ENCODE data around the gene CDCA4.
A peak's percentile ranks its signal among the peaks of the same experiment; 100 is the strongest.
"Not testable (repeated sequence)": the region's sequence is repeated elsewhere in the genome, so short reads cannot be mapped to it uniquely, and the experiment has no call there.

Gene CDCA4

DNA sequence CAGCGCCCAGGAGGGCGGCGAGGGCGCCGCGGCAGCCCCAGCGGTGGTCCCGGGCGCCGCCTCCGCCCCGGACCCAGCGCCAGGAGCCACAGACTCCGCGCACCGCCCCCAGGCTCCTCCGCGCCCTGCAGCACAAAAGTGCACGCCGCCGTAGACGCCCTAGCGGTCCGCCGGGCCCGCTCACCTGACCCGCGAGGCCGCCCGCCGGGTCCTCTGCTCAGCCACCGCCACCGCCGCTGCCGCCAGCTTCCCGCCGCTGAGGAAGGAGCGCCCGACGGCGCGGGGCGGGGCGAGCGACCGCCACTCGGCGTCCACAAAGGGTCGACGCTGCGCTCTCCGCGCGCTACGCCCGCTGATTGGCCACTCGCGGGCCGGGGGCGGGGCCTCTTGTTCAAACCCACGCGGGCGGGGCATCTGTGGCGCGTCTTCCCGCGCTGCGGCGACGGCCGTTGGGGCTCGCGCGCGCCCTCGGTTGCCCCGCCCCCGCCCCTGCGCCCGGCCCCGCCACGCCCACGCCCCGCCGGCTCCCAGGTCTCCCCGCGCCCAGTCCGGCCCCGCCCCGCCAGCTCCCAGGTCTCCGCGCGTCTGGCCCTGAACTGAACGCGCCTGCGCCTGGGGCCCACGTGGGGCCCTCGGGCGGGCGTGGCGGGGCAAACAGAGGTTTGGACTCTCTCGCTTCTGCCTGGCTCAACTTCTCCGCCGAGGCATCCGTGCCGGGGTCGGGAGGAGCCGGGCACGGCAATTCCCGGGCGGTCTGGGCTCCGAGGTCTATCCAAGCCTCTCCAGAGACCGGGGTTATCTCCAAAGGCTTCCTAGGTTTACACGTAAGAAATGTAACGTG lies at the start of gene CDCA4:
CDCA4 (minus strand) TSS at position 269 of the 841 bp plus-strand sequence. CDS start 9,154 bp downstream, outside the sequence.
- DNase-seq: peak; percentile 99

DNA sequence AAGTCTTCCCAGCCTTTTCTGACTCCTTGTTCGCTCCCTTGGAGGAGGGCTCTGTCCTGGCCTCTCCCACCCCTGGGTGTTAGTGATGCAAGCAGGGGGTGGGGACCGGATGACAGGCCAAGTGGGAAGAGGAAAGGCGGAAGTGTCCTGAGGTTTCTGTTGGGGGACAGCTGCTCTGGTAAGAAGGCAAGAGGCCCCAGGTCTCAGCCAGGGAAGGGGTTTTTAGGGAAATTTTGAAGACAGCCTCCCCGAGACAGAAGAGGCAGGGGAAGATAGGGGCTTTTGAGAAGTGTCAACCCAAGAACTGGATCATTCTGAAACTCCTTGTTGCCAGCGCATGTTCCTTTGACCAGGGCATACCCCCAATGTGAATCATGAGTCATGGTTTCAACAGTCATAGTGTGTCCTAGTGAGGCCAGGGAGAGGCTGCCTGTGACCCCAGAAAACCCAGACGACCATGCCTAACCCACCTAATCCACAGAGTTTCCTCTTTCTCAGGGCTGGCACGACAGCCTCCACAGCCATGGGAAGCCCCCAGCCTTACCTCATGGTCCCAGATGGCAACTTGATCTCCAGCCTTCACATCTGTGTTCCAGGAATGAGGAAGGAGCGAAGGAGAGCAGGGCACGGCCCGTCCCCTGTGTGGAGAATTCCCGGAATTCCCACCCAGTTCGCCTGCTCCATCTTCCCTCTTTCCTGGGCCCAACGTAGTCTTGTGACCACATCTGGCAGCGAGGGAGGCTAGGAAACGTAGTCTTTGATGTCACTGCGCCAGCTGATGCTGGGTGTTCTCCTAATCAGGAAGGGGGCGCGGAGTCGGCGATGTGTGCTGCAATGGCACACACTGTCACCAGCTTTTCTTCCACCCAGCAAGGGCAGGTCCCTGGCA lies 49.2 kb upstream of the CDCA4 start:
- DNase-seq: no peak

DNA sequence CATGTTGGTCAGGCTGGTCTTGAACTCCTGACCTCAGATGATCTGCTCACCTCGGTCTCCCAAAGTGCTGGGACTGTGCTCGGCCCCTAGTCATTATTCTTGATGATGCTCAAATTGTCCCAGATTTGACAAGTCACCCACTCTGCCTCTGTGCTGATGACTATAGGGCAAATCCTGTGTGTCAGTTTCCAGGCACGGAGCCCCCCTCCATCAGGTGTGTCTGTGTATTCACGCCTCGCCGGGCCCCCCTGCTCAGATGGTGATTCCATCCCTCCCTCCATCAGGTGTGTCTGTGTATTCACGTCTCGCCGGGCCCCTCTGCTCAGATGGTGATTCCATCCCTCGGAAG lies 48.6 kb upstream of the CDCA4 start:
- no peak for DNase-seq

DNA sequence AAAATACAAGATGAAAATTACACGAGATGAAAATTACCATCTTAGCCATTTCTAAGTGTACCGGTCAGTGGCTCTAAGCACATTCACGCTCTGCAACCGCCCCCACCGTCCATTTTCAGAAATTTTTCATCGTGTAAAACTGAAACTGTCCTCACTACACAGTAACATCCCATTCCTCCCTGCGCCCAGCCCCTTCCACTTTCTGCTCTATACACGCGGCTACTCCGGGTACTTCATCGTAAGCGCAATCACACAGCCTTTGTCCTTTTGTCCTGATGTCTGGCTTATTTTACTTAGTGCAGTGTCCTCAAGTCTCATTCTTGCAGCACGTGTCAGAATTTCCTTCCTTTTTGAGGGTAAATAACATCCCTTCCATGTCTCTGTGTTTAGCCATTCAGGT lies 47.9 kb upstream of the CDCA4 start:
- DNase-seq: no peak

DNA sequence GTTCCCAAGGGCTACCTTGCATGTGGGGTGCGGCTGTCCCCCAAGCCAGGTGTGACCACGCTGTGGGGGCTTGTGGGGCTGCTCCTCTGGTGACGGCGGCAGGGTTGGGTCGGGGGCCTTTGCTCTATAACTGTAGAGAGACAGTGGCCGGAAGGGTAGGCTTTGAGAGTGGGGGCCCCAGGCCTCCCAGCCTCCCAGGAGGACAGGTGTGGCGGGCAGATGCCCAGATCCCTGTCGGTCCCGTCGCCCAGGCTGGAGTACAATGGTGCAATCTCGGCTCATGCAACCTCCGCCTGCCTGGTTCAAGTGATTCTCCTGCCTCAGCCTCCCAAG lies 47.1 kb upstream of the CDCA4 start:
- no peak for DNase-seq

DNA sequence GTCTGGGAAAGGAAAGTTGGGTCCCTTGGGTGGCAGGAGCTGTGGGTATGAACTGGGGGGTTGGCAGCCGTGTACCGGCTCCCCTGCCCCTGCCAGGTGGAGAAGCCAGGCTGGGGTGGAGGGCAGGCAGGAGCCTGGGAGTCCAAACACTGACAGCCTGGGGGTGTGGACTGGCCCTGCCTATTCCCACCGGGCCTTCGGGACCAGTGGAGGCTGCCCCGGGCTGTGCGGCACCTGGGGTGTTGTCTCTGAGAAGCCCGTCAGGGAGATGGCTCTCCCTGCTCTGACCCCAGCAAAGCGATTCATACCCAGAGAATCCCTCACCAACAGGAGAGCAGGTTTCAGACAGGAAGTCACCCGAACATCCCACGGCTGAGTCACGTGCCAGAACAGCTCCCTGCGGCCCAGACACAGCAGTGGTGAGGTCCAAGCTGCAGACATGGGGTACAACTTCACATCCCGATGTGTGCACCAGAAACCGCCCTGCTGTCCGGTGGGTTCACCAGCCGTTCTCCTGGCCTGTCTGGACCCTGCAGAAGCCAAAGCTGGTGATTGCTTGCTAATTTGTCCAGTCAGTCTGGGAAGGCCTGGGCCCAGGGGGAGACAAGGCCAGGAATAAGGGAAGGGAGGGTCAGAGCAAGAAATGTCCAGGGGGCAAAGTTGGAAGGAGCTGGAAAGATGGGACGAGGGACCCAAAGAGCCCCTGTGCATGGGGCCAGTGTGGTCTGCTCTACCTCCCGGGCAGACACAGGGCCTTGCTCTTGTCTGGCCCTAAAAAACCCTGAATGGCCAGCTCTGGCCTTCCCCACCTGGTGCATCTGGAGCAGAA lies 46.5 kb upstream of the CDCA4 start:
- no peak for DNase-seq

DNA sequence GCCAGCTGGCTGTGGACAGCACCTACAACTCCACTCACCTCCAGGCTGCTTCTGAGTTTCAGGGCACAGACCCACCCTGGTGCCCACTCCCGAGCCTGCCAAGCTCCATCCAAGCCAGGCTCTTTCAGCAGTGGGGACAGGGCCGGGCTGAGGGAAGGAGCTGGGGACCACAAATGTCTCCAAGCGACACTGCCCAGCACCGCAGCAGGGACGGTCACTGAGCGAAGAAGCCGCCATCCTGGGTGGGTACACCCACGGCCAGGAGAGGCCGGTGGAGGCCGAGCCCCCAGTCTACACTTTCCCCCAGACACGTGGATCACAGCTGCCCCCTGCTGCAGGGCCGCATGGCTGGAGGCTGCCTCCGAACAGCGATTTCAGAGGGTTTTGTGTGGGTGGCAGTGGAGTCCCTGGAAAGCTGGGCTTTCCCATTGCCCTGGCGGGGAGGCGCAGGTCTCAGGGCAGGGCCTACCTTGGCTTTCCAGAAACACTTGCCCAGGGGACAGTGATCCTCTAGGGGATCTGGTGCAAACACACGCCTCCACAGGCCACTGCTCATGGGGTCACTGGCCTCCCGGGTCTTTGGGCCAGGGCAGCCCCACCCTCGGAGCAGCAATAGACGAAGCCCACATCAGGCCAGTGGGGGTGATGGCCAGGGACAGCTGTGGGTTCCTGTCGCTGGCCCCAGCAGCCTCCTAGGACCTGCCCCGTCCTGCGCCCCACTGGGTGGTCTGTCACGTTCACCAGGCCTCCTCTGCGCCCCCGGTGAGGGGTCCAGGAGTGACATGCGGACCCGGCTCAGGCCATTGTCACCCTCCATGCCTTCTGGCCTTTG lies 45.6 kb upstream of the CDCA4 start:
- no peak for DNase-seq

DNA sequence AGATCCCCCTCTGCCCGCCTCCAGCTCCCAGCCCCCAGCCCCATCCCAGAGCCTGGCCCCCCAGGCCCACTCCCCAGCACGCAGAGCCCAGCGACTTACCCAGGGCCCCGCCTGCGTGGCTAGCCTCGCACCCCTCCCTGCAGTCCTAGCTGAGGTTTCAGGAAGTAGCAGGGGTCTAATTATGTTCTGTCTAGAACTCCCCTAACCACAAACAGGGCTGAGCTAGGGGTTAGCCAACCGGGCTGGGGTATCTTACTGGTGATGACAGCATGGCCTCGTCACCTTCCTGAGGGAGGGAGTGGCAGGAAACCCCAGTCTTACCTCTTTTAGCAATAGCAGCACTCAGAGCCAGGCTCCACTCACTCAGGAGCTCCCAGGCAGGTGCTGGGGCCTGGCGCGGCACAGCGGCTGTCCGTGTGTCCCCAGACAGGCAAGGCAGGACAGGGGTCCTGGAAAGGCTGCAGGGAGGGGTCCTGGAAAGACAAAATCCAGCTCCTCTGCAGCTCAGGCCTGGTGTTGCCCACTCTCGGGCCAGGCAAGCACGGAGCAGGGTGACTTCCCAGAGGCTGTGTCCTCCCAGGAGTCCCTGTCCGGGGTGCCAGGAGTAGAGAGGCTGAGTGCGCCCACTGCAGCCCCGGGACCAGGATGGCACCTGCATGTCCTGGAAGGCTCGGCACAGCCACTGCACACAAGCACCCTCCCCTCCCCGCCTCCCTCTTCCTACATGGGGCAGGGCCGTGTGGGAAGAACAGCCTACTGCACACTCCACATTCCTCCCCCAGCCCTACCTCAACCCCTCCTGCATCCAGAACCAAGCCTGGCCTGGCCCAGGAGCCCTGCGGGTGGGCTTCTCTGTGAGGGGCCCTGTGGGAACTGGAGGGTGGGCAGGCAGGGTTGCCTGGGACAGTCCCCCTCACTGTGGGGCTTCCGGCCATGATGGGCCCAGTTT lies 44.7 kb upstream of the CDCA4 start, which contains the start of gene GPR132:
GPR132 (minus strand) TSS at position 151 of the 949 bp plus-strand sequence. CDS start 10,010 bp downstream, outside the sequence.
- DNase-seq: no peak

DNA sequence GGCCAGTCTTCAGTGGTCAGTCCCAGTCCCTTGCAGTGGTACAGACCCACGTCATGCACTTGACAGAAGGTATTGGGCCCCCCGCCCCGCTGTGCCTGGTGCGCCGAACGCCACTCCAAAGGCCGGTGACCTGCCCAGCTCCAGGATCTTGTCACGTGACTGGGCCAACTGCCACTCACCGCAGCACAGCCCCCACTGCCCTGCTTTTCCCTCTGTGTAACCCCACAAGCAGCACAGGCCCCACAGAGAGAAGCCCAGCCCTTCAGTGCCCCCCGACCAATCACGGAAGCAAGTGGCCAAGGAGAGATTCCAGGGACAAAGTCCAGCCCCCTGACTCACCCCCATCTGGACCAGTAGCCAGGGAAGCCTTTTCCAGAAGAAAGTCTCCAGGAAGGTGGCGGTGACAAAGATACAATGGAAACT lies 43.8 kb upstream of the CDCA4 start:
- no peak for DNase-seq

DNA sequence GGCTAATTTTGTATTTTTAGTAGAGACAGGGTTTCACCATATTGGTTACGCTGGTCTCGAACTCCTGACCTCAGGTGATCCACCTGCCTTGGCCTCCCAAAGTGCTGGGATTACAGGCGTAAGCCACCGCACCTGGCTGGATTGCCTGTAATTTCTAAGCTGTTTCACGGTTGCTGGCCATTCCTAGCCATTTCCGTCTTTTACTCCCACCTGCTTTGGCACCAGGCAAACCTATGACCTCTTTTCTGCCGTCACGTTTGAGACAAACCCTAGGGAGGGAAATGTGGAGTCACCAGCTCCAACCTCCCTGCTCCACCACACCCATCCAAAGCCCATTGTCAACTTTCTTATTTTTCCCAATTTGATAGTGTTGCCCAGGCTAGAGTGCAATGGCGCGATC lies 43.1 kb upstream of the CDCA4 start:
- DNase-seq: no peak

DNA sequence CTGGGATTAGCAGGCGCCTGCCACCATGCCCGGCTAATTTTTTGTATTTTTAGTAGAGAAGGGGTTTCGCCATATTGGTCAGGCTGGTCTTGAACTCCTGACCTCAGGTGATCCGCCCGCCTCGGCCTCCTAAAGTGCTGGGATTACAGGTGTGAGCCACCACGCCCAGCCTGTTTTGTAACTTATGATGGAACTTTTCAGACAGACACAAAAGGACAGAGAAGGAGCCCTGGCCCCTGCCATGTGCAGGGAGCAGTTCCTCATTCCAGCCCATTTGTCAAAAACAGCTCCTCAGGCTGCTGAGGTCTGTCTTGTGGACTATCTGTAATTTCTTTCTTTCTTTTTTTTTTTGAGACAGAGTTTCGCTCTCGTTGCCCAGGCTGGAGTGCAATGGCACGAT lies 42.6 kb upstream of the CDCA4 start:
- not testable (repeated sequence) for DNase-seq

DNA sequence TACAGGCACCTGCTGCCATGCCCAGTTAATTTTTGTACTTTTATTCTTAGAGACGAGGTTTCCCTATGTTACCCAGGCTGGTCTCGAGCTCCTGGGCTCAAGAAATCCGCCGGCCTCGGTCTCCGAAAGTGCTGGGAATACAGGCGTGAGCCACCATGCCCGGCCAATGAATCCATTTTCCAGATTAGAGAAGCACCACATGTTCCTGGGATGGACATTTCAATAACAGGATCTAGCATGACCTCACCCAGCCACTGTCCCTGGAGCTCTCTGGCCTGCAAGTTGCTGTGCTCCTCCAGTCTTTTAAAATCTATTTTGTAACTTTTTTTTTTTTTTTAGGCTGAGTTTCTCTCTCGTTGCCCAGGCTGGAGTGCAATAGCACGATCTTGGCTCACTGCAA lies 42.2 kb upstream of the CDCA4 start:
- no peak for DNase-seq

DNA sequence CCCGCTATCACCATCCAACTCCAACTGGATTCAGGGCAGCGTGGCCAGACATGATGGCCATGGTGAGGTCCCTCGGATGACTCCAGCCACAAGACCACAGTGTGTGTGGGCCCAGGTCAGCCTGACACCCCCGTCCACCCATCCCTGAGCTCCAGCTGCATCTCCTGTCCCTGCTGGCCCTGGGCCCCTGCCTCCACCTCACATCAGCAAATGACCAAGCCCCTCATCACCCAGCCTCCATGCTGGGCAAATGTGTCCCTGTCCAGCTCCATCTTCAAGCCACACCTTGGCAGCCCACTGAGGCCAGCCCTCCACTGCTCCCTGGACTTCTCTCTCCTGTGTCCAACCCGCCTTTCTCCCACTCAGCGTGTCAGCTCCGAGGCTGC lies 41.2 kb upstream of the CDCA4 start:
- no peak for DNase-seq

DNA sequence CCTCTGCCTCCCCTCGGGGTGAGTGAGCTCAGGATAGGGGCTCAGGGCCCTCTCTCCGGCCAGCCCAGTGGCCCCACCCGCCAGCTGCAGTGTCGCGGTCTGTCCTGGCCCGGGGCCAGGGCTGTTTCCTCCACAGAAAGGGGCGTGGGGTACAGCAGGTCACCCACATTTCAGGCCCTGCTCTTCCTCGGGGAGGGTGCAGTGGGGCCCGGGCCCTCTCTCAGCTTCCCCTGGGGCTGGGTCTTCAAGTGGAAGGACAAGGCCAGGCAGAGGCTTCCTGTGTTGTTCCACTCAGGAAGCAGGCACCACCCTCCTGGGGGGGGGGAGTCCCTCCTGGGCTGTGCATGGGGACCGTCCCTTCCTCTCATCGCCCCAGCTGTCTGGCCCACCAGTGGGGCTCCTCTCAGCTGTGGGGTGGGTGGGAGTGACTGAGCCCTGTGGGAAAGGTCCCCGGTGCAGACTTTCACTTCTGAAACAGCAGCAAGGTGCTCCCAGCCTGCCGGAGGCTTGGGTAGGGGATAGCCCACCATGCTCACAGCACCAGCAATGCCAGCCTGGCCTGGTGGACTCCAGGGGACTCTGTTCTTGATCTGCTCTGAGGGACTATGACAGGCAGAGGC lies 40.7 kb upstream of the CDCA4 start:
- no peak for DNase-seq

DNA sequence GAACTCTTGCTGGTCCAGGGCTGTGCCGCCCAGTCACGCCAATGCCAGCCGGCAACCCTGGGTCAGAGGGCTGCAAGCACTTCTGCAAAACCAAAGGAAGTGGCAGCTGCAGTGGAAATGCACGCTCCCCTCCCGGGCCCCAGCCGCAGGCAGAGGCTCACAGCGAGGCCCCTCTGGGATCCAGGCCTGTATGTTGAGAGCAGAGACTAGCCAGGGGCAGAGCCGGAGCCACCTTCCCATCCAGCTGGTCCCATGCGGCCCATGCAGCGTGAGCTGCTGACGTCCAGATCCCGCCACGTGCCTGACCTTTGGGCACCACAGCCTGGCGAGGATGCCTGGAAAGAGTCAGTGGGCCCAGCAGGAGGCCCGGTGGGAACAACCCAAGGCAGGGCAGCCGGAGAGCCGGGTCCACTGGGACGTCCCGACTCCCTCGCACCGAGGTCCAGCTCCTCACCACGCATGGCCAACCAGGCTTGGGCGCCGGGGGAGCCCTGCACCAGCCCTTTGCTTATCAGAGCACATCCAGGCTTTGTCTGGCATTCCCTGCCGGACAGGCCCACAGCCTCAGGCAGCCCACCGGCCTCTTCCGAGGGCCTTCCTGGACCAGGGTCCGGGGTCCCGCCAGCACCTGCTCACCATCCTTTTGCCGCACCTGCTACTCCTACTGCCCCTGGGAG lies 40.0 kb upstream of the CDCA4 start:
- no peak for DNase-seq

DNA sequence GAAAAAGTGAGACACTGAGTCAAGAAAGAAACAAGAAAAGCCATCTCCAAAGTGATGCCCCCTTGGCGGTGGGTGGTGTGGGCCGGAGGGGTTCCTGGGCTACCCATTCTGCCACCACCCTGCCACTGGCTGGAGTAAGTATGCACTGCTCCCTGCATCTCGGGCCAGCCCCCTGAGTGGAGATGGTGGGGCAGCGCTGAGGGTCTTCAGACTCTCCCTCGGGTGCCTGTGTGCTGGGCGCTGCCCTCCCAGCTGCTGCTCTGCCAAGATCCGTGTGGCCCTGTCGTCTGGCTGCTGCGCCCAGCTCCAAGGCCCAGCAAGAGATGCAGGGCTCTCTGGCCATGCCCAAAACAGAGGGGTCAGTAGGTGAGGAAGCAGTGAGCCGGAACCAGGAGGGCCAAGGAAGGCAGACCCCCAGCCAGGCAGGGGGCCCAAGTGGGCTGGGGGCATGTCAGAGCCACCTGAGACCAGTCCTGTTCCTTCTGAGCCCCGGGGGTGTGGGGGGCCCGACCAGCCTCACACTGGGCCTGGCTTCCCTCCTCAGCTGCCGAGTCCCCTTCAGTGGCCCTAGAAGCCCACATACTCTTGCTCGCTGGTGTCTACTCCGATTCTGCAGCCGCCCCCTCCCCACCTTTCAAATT lies 39.2 kb upstream of the CDCA4 start:
- no peak for DNase-seq

DNA sequence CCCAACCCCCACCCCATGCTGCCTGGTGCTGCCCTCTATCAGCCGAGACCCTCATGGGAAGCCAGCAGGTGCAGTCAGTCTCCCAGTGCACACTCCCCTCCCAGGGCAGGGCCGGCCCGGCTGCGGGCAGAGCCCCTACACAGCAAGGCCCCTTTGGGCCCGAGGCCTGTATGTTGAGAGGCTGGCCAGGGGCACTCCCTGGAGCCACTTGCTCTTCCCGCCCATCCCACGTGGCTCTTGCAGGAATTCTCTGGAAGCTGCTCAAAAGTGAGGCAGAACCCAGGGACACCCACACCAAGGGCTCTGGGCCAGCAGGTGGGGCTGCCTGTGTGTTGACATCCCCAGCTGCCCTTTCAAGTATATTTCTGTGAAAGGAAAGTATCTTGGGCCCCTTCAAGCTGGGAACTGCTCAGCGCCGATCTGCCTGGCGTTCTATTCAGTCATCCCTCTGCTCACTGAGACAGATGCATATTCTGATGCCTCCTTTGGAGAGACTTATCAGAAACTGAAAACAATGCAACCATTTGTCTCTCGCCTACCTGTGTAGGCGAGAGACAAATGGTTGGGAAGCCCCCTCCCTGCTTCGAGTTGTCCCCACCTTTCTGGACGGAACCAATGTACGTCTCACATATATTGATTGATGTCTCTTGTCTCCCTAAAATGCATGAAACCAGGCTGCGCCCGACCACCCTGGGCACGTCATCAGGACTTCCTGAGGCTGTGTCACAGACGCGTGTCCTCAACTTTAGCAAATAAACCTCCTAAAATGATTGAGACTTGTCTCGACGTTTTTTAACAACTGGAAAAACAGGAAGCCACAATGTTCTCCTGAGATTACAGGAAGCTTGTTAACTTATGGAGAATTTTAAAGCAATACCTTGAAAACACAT lies 38.4 kb upstream of the CDCA4 start:
- DNase-seq: no peak

DNA sequence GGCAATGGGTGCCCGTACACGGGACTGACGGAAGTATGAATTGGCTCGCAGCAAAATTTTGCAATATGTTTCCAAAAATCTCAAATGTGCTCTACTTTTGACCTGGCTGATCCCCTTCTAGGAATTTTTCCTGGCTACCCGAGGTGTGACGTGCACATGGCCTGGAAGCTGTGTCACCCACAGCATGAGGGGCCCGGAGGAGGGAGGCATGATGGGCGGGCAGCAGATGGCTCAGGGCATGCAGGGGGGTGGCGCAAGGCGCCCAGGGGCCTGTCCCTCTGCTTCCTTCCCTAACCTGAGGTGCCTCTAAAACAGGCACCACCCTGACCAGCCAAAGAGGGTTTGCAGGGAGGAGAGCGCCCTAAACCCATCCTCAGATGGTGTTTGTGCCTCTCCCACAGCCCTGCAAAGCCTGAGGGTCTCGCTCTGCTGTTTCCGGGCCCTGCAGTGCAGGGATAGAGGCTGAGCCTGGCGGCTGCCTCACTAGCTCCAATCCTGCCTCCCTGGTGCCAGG lies 37.7 kb upstream of the CDCA4 start:
- DNase-seq: no peak
